Aorta (tissue), 5 donors: Measurements from ENCODE around the gene GRHL3. TPM values are rescaled to one million over a fixed set of nuclear protein-coding genes. Genes with fewer than 3 reads are reported as not detected.

ENCODE experiments used
- ATAC-seq: fragments of 200-7000 bp; cut with Tn5 transposase; one replicate; pipeline ENCODE4 v1.9.1; 2022; ENCODE audit warnings: moderate library complexity; ENCODE audit not compliant: low FRiP score
- DNase-seq, 2 donors: peaks; one replicate each; pipeline ENCODE4 v3.0.0-alpha.2; 2020
- H3K27ac ChIP-seq, 2 donors: one replicate each; pipeline ENCODE4 v1.5.1; 2013; ENCODE audit warnings: low read length in 2 of 2, mild to moderate bottlenecking in 2 of 2, moderate library complexity in 2 of 2, control low read depth in 1 of 2, inconsistent platforms in 1 of 2, low read depth in 1 of 2
- H3K27me3 ChIP-seq, 2 donors: one replicate each; pipeline ENCODE4 v1.6.1; 2013; ENCODE audit warnings: control low read depth in 1 of 2, low read length in 1 of 2, mild to moderate bottlenecking in 1 of 2, moderate library complexity in 1 of 2; ENCODE audit not compliant: insufficient read depth in 2 of 2, control insufficient read depth in 1 of 2
- H3K36me3 ChIP-seq, 2 donors: one replicate each; pipeline ENCODE4 v1.6.1; 2013; ENCODE audit warnings: control low read depth in 1 of 2, low read length in 1 of 2, mild to moderate bottlenecking in 1 of 2; ENCODE audit not compliant: insufficient read depth in 2 of 2, control insufficient read depth in 1 of 2
- H3K4me1 ChIP-seq, 2 donors: one replicate each; pipeline ENCODE4 v1.6.1; 2013; ENCODE audit warnings: low read length in 2 of 2, control low read depth in 1 of 2, mild to moderate bottlenecking in 1 of 2, moderate library complexity in 1 of 2; ENCODE audit not compliant: insufficient read depth in 2 of 2, control insufficient read depth in 1 of 2
- H3K4me3 ChIP-seq, 2 donors: one replicate each; pipeline ENCODE4 v1.5.1; 2013; ENCODE audit warnings: low read length in 2 of 2, control low read depth in 1 of 2, mild to moderate bottlenecking in 1 of 2
- H3K9me3 ChIP-seq: one replicate; pipeline ENCODE4 v1.6.1; 2013; ENCODE audit warnings: mild to moderate bottlenecking, low read length; ENCODE audit not compliant: control insufficient read depth
- WGBS, 2 donors: extraction: QIAGEN DNeasy Blood & Tissue Kit; methylation state at CpG; one replicate each; pipeline ENCODE4 v1.1.7; 2013; 5-methylcytosine and 5-hydroxymethylcytosine counted together
- intact Hi-C, 2 donors: fragments of 100-400 bp; cut with DNase I; formaldehyde crosslinking; loops; one replicate each; pipeline versions ENCODE4 v1.14.2 to v1.15.0; 2022
- polyA plus RNA-seq, 2 donors: library from polyadenylated mRNA; stranded (reverse); fragments of 200-250 nt; gene quantifications; one replicate each; pipeline ENCODE4 v1.2.3, GENCODE V29; 2013
- total RNA-seq, 2 donors: library from RNA; stranded (reverse); fragmentation: NEBNext Ultra II Directional; extraction: Animal tissue kit (Norgen Biotek cat#: 25700); gene quantifications; one replicate each; pipeline ENCODE4 v1.2.1, GENCODE V29; 2021
- donor health status: healthy with polysubstance abuse.
- donor health status: Bipolar disorder and iron deficiency.
- donor health status: DM: no; HTN: no; CAD: no.
- donor health status: DM: no; HTN: no; CAD: no.
- donor health status: DM: yes; HTN: yes; CAD: no.

GRHL3 gene
- total and polyA plus RNA-seq, 4 donors: 0.08 TPM; not detected in 3

DNA sequence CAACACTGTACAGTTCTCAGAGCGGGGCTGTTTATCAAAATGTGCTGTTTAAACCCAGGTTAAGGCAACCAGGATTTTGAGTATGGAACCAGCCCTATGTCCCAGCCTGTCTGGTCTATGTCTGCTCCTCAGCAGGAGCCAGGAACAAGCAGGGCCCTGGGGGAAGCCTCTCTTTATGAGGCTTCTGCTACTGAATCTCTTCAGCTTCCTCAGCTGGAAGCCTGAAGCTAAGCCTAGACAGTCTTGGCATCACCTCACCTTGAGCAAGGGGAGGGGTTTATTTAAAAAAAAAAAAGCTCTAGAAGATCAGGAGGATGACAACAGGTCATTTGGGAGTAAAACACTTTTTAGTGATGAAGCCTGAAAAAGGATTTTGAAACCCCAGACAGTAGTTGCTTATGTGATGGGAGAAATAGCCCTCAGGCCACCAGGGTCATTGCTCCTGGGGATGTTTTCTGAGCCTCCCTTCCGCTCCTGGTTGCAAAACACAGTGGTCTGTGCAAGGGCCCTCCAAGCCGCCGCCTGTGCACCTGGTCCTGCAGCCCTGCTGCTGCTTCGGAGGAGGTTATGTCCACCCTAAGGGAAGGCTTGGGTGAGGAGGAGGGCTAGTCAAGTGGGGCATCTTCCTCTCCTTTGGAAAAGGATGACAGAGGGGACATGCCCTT lies 21.8 kb upstream of the GRHL3 start:
- intact Hi-C loops: no loop called here
- no peak for ATAC-seq
- Histone ChIP-seq H3K4me1 (no peaks in the 10 kb centered on the region), H3K9me3 (no peaks in the 10 kb centered on the region), H3K36me3 (no peaks in the 10 kb centered on the region), H3K27ac (no peak overlapping the region), H3K27me3 (no peaks in the 10 kb centered on the region), H3K4me3 (no peak overlapping the region)
- 92 to 93% methylated on average over 5 of the region's 5 CpGs for WGBS, 2 donors
- DNase-seq: no peak

DNA sequence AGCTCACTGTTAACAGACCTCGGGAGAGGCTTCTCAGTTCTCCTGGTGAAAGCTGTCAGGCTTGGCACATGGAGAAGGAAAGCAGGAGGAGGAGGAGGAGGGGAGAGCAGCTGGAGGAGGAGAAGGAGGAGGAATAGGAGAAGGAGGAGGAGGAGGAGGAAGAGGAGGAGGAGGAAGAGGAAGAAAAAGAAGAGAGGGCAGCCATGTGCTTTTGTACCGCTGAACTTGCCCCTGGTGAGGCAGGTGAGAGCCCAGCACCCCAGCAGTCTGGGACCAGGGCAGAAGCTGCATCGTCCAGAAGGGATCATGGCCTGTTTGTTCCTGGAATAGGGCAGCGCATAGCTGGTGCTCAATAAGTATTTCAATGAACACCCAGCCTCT lies 21.3 kb upstream of the GRHL3 start:
- Histone ChIP-seq H3K27me3 (no peaks in the 10 kb centered on the region), H3K36me3 (no peaks in the 10 kb centered on the region), H3K9me3 (no peaks in the 10 kb centered on the region), H3K27ac (no peak overlapping the region), H3K4me3 (no peak overlapping the region), H3K4me1 (no peaks in the 10 kb centered on the region)
- WGBS, 2 donors: 77 to 79% methylated on average over 4 of the region's 4 CpGs
- intact Hi-C loops: no loop called here
- DNase-seq (no peak), ATAC-seq (no peak)

DNA sequence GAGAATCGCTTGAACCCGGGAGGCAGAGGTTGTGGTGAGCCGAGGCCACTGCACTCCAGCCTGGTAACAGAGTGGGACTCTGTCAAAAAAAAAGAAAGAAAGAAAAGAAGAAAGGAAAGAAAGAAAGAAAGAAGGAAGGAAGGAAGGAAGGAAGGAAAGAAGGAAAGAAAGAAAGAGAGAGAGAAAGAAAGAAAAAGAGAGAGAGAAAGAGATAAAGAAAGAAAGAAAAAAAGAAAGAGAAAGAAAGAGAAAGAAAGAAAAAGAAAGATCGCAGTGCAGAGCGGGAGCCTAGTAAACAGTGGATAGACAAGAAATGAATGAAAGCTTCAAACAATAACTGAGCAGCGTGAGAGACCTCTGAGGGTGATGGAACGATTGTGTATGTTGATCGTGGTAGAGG lies 20.6 kb upstream of the GRHL3 start:
- Histone ChIP-seq H3K36me3 (no peaks in the 10 kb centered on the region), H3K9me3 (no peaks in the 10 kb centered on the region), H3K27ac (no peak overlapping the region), H3K4me3 (no peak overlapping the region), H3K27me3 (no peaks in the 10 kb centered on the region), H3K4me1 (no peaks in the 10 kb centered on the region)
- intact Hi-C loops: no loop called here
- ATAC-seq: no peak
- DNase-seq: no peak
- WGBS, 2 donors: 86 to 90% methylated on average over 8 of the region's 8 CpGs

DNA sequence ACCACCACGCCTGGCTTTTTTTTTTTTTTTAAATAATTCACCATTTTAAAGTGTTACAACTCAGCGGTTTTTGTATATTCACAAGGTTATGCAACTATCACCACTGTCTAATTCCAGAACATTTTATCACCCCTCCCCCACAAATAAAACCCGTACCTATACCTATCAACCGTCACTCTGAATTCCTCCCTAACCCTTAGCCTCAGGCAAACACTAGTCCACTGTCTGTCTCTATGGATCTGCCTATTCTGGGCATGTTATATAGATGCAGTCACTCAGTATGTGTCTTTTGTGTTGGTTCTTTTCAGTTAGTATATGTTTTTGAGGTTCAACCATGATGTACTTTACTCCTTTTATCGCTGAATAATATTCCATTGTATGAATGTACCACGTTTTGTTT lies 19.3 kb upstream of the GRHL3 start:
- Histone ChIP-seq H3K36me3 (no peaks in the 10 kb centered on the region), H3K9me3 (no peaks in the 10 kb centered on the region), H3K4me3 (no peak overlapping the region), H3K27me3 (no peaks in the 10 kb centered on the region), H3K27ac (no peak overlapping the region), H3K4me1 (no peaks in the 10 kb centered on the region)
- no peak for ATAC-seq
- intact Hi-C loops: no loop called here
- no peak for DNase-seq
- WGBS, 2 donors: 80 to 83% methylated on average over 6 of the region's 6 CpGs

DNA sequence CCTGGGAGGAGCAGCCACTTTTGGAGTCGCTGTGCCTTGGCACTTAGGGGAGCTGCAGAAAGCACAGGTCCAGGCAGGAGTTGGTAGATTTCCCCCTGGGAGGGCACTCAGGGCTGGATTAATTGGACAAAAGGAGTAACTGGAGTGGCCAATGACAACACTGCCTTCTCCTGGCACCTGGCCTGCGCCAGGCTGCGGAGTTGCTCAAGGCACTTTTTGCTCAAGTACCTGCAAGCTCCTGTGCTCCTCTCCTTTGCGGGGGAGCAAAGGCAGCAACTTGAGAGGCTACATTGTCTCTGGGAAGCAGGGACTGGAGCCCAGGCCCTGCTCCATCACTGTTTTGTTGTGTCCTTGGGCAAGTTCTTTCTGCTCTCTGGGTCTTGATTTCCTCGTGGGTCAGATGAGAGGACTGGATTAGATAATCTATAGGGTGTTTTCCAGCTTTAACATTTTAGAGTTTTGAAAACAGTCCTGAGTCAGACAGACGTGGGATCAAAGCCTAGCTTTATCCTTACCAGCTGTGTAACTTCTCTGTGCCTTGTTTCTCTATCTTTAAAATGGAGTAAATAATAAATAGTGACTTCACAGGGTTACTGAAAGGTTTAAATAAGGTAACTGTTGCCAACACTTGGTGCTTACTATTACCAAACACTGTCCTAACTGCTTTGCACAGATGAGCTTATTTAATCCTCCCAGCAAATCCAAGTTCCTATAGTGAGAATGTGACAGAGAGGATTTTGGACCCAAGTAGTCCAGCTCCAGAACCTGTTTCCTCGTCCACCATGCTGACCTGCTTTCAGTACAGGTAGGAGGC lies 18.0 kb upstream of the GRHL3 start:
- DNase-seq (no peak), ATAC-seq (no peak)
- H3K36me3 ChIP-seq: no peaks in the 10 kb centered on the region
- no peaks in the 10 kb centered on the region for H3K27me3 ChIP-seq
- WGBS, 2 donors: 60 to 64% methylated on average over 7 of the region's 7 CpGs
- intact Hi-C loops: no loop called here
- no peaks in the 10 kb centered on the region for H3K4me1 ChIP-seq
- no peaks in the 10 kb centered on the region for H3K9me3 ChIP-seq
- no peak overlapping the region for H3K27ac ChIP-seq
- no peak overlapping the region for H3K4me3 ChIP-seq

- H3K27ac ChIP-seq: no peak overlapping the region
- WGBS, 2 donors: 52 to 53% methylated on average over 4 of the region's 4 CpGs
- no peak overlapping the region for H3K4me3 ChIP-seq
- ATAC-seq (no peak), DNase-seq (no peak)
- H3K9me3 ChIP-seq: no peaks in the 10 kb centered on the region
- H3K4me1 ChIP-seq: no peaks in the 10 kb centered on the region
- H3K36me3 ChIP-seq: no peaks in the 10 kb centered on the region
- intact Hi-C loops: no loop called here
- peaks cover 0 to 2% of the 10 kb centered on the region in 2 donors for H3K27me3 ChIP-seq
Observed at GRCh38 chr1:24301785-24302175, 17.4 kb upstream of the GRHL3 start.

GRCh38 chr1:24302209-24302611 lies 16.9 kb upstream of the GRHL3 start:
- intact Hi-C loops: no loop called here
- H3K27ac ChIP-seq: no peak overlapping the region
- H3K9me3 ChIP-seq: no peaks in the 10 kb centered on the region
- no peak for ATAC-seq
- no peak for DNase-seq
- H3K27me3 ChIP-seq: peaks cover 0 to 2% of the 10 kb centered on the region in 2 donors
- H3K36me3 ChIP-seq: no peaks in the 10 kb centered on the region
- no peaks in the 10 kb centered on the region for H3K4me1 ChIP-seq
- no peak overlapping the region for H3K4me3 ChIP-seq
- WGBS, 2 donors: 85 to 86% methylated on average over 3 of the region's 3 CpGs

DNA sequence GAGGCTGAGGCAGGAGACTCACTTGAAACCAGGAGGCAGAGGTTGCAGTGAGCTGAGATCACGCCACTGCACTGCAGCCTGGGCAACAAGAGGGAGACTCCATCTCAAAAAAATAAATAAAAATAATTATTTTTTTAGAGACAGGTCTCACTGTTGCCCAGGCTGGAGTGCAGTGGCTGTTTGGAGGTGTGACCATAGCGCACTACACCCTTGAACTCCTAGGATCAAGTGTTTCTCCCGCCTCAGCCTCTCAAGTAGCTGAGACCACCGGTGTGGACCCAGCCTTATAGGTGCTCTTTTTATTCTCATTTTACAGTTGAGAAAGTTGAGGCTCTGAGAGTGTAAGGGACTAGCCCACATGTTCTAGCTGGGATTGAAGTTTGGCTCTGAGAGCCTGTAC lies 15.6 kb upstream of the GRHL3 start:
- DNase-seq (no peak), ATAC-seq (no peak)
- Histone ChIP-seq H3K36me3 (no peaks in the 10 kb centered on the region), H3K9me3 (no peaks in the 10 kb centered on the region), H3K27ac (no peak overlapping the region), H3K27me3 (peaks cover 0 to 2% of the 10 kb centered on the region in 2 donors), H3K4me3 (no peak overlapping the region), H3K4me1 (no peaks in the 10 kb centered on the region)
- WGBS, 2 donors: 86 to 92% methylated on average over 4 of the region's 4 CpGs
- intact Hi-C loops: no loop called here

DNA sequence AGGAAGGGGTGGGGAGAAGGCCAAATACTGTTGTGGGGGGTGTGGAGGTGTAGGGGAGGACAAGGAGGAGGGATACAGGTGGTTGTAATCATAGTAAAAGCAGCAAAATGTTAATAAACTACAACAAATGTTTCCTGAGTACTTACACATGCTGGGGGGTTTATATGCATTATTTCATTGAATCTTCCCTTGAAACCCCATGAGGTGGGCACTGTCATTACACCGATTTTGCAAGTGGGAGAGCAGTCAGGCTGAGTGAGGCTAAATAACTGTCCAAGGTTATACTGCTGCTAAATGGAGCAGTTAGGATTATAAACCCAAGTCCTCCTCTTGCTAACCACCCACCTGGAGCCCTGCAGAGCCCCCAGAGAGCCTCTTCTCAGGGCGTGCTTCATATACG lies 14.4 kb upstream of the GRHL3 start:
- intact Hi-C loops: no loop called here
- Histone ChIP-seq H3K27me3 (peaks cover 0 to 2% of the 10 kb centered on the region in 2 donors), H3K9me3 (no peaks in the 10 kb centered on the region), H3K4me3 (no peak overlapping the region), H3K36me3 (no peaks in the 10 kb centered on the region), H3K27ac (no peak overlapping the region), H3K4me1 (no peaks in the 10 kb centered on the region)
- no peak for DNase-seq
- WGBS, 2 donors: 70 to 72% methylated on average over 3 of the region's 3 CpGs
- ATAC-seq: no peak
